CD4-positive, alpha-beta T cell (primary cell): ENCODE data around the gene ESR2. TPM values are rescaled to one million over a fixed set of nuclear protein-coding genes. Genes with fewer than 3 reads are reported as not detected.

Source experiments
- ATAC-seq: fragments of 200-7000 bp; cut with Tn5 transposase; one replicate; pipeline ENCODE4 v1.10.0; 2022; ENCODE audit warnings: mild to moderate bottlenecking; ENCODE audit not compliant: poor library complexity
- CTCF ChIA-PET: fragments of 350-600 bp; sonication (Branson Sonifier 250); formaldehyde crosslinking; loops from one replicate; lab custom pipeline; 2021; ENCODE audit warnings: antibody characterized with exemption, inconsistent platforms; lab: Charles Lee
- POLR2A ChIA-PET: fragments of 350-600 bp; sonication (Branson Sonifier 250); formaldehyde crosslinking; loops from one replicate; lab custom pipeline; 2021; ENCODE audit warnings: antibody characterized with exemption, inconsistent platforms; lab: Charles Lee
- DNase-seq, 14 experiments: peaks; one replicate each; pipeline ENCODE4 v3.0.0-alpha.2; 2013 to 2020; ENCODE audit warnings: mixed read lengths in 2 of 14
- H3K27ac ChIP-seq, 2 donors: one replicate each; pipeline versions ENCODE4 v1.5.1 to v1.7.0; 2013; ENCODE audit warnings: low read length in 2 of 2, low read depth in 1 of 2, mild to moderate bottlenecking in 1 of 2
- H3K27me3 ChIP-seq, 2 experiments: 1 replicate in 1 of 2; 2 replicates in 1 of 2; pipeline versions ENCODE4 v1.6.1 to v1.7.0; 2013; ENCODE audit warnings: low read length in 2 of 2, control low read depth in 1 of 2, mild to moderate bottlenecking in 1 of 2, moderate library complexity in 1 of 2; ENCODE audit not compliant: insufficient read depth in 2 of 2, control insufficient read depth in 1 of 2
- H3K36me3 ChIP-seq: one replicate; pipeline ENCODE4 v1.6.1; 2013; ENCODE audit warnings: low read length, control low read depth; ENCODE audit not compliant: insufficient read depth
- H3K4me1 ChIP-seq: one replicate; pipeline ENCODE4 v1.6.1; 2013; ENCODE audit warnings: low read length, control low read depth; ENCODE audit not compliant: insufficient read depth
- H3K4me3 ChIP-seq: one replicate; pipeline ENCODE4 v1.5.1; 2013; ENCODE audit warnings: mild to moderate bottlenecking, low read length, moderate library complexity
- H3K9me3 ChIP-seq, 2 experiments: 1 replicate in 1 of 2; 2 replicates in 1 of 2; pipeline versions ENCODE4 v1.6.1 to v1.7.0; 2013; ENCODE audit warnings: low read length in 2 of 2, mild to moderate bottlenecking in 2 of 2, control low read depth in 1 of 2, moderate library complexity in 1 of 2; ENCODE audit not compliant: control insufficient read depth in 1 of 2, insufficient read depth in 1 of 2
- H3K27ac Mint-ChIP-seq: one replicate; pipeline ENCODE4 v1.8.0; 2020; ENCODE audit warnings: mixed read lengths
- H3K27me3 Mint-ChIP-seq: one replicate; pipeline ENCODE4 v1.8.0; 2021; ENCODE audit warnings: mixed read lengths
- H3K36me3 Mint-ChIP-seq: one replicate; pipeline ENCODE4 v1.8.0; 2021; ENCODE audit warnings: low read depth, mixed read lengths
- H3K4me1 Mint-ChIP-seq: one replicate; pipeline ENCODE4 v1.8.0; 2021; ENCODE audit warnings: low read depth, mixed read lengths
- H3K4me3 Mint-ChIP-seq: one replicate; pipeline ENCODE4 v1.8.0; 2020; ENCODE audit warnings: mild to moderate bottlenecking, mixed read lengths
- H3K9me3 Mint-ChIP-seq: one replicate; pipeline ENCODE4 v1.8.0; 2020; ENCODE audit warnings: mixed read lengths
- CTCF ChIP-seq: fragments of 200-600 bp; IDR thresholded peaks from one replicate; pipeline ENCODE4 v1.8.0; 2022; ENCODE audit warnings: antibody characterized with exemption, mild to moderate bottlenecking
- intact Hi-C, 2 experiments: fragments of 100-400 bp; cut with DNase I in 1 of 2; cut with micrococcal nuclease in 1 of 2; formaldehyde crosslinking; loops; one replicate each; pipeline versions ENCODE4 v1.15.1 to v1.9.0; 2023 to 2025; cut with DNase I, micrococcal nuclease
- total RNA-seq, 174 experiments: library from RNA in 2 of 174; stranded (reverse) in 2 of 174; gene quantifications; one replicate each; pipeline ENCODE4 v1.2.3 and lab custom pipeline; 2021 to 2026

The ESR2 gene
- total RNA-seq, 2 experiments from 2014 or later = 0.08 TPM; not detected in 1

- Mint-ChIP-seq H3K4me3 (no peak overlapping the region), H3K36me3 (peaks cover 45% of the 10 kb centered on the region), H3K27me3 (no peaks in the 10 kb centered on the region), H3K9me3 (no peaks in the 10 kb centered on the region), H3K27ac (no peak overlapping the region), H3K4me1 (peaks cover 8% of the 10 kb centered on the region)
- intact Hi-C loops = no loop called here
- Histone ChIP-seq H3K4me1 (peaks cover 6% of the 10 kb centered on the region), H3K27ac (no peak overlapping the region), H3K4me3 (no peak overlapping the region), H3K36me3 (peaks cover 48% of the 10 kb centered on the region), H3K9me3 (no peaks in the 10 kb centered on the region), H3K27me3 (no peaks in the 10 kb centered on the region)
- no peak for ATAC-seq
- no peak for DNase-seq
- POLR2A ChIA-PET = no interaction called here
- no peak for TF ChIP-seq CTCF
- CTCF ChIA-PET = interaction anchor here (0.6 kb wide), 1 partner anchor 522 kb away, joined by 3 read pairs; no protein-coding TSS in a partner anchor
Measured at GRCh38 chr14:64201921-64202545, 92.1 kb downstream of the ESR2 start.

- CTCF ChIA-PET = interaction anchor here (1.3 kb wide), 1 partner anchor 25 kb away, joined by 4 read pairs; no protein-coding TSS in a partner anchor
- peaks cover 41% of the 10 kb centered on the region for H3K36me3 Mint-ChIP-seq
- no peak overlapping the region for H3K4me3 Mint-ChIP-seq
- Histone ChIP-seq H3K4me3 (no peak overlapping the region), H3K4me1 (peaks cover 12% of the 10 kb centered on the region), H3K27me3 (no peaks in the 10 kb centered on the region), H3K36me3 (peaks cover 54% of the 10 kb centered on the region), H3K9me3 (no peaks in the 10 kb centered on the region), H3K27ac (no peak overlapping the region)
- intact Hi-C loops = no loop called here
- ATAC-seq (no peak), DNase-seq (no peak)
- H3K9me3 Mint-ChIP-seq = no peaks in the 10 kb centered on the region
- no peak for TF ChIP-seq CTCF
- POLR2A ChIA-PET = no interaction called here
- no peaks in the 10 kb centered on the region for H3K27me3 Mint-ChIP-seq
- peaks cover 15% of the 10 kb centered on the region for H3K4me1 Mint-ChIP-seq
- no peak overlapping the region for H3K27ac Mint-ChIP-seq
Measured at GRCh38 chr14:64201296-64201695, 92.9 kb downstream of the ESR2 start.

DNA sequence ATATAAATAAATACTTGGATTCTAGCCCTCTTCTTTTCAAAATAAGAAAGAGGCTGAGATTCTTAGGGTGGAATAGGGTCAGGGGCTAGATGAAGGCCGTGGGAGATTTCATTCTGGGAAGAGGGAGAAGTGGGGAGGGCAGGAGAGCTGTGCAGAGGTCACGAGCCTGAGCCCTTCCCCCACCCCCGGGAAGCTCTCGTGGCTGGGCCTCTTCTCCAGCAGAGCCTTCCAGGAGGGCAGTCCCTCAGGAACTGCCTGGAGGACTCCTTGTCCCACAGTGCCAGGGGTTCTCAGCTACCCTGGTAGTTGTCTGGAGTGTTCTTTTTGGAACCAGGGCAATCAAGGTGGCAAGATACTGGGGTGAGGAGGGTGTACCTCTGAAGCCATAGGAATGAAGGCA is 94.0 kb downstream of the ESR2 start:
- Mint-ChIP-seq H3K9me3 (no peaks in the 10 kb centered on the region), H3K27me3 (no peaks in the 10 kb centered on the region), H3K4me3 (no peak overlapping the region), H3K4me1 (peaks cover 26% of the 10 kb centered on the region), H3K36me3 (peaks cover 37% of the 10 kb centered on the region), H3K27ac (no peak overlapping the region)
- DNase-seq = no peak
- Histone ChIP-seq H3K4me1 (peaks cover 20% of the 10 kb centered on the region), H3K36me3 (peaks cover 47% of the 10 kb centered on the region), H3K27ac (no peak overlapping the region), H3K4me3 (no peak overlapping the region), H3K27me3 (no peaks in the 10 kb centered on the region), H3K9me3 (no peaks in the 10 kb centered on the region)
- CTCF ChIA-PET = interaction anchor here (1.3 kb wide), 1 partner anchor 26 kb away, joined by 4 read pairs; no protein-coding TSS in a partner anchor
- TF ChIP-seq CTCF = no peak
- ATAC-seq = no peak
- POLR2A ChIA-PET = interaction anchor here (0.8 kb wide), 1 partner anchor 65 kb away, joined by 3 read pairs; no protein-coding TSS in a partner anchor
- intact Hi-C loops = no loop called here
